Activated naive CD8-positive, alpha-beta T cell (primary cell): Measurements from ENCODE around the gene HAP1.
"Not testable (repeated sequence)": the region's sequence is repeated elsewhere in the genome, so short reads cannot be mapped to it uniquely, and the experiment has no call there.

Source experiments
- H3K27ac Mint-ChIP-seq: one replicate; pipeline ENCODE4 v1.8.0; 2021; ENCODE audit warnings: mixed read lengths
- H3K27me3 Mint-ChIP-seq: one replicate; pipeline ENCODE4 v1.8.0; 2021; ENCODE audit warnings: mixed read lengths
- H3K36me3 Mint-ChIP-seq: one replicate; pipeline ENCODE4 v1.8.0; 2021; ENCODE audit warnings: mixed read lengths
- H3K4me1 Mint-ChIP-seq: one replicate; pipeline ENCODE4 v1.8.0; 2021; ENCODE audit warnings: low read depth, mixed read lengths
- H3K4me3 Mint-ChIP-seq: one replicate; pipeline ENCODE4 v1.8.0; 2021; ENCODE audit warnings: mild to moderate bottlenecking, mixed read lengths
- H3K9me3 Mint-ChIP-seq: one replicate; pipeline ENCODE4 v1.8.0; 2021; ENCODE audit warnings: low read depth, mixed read lengths

Gene HAP1

DNA sequence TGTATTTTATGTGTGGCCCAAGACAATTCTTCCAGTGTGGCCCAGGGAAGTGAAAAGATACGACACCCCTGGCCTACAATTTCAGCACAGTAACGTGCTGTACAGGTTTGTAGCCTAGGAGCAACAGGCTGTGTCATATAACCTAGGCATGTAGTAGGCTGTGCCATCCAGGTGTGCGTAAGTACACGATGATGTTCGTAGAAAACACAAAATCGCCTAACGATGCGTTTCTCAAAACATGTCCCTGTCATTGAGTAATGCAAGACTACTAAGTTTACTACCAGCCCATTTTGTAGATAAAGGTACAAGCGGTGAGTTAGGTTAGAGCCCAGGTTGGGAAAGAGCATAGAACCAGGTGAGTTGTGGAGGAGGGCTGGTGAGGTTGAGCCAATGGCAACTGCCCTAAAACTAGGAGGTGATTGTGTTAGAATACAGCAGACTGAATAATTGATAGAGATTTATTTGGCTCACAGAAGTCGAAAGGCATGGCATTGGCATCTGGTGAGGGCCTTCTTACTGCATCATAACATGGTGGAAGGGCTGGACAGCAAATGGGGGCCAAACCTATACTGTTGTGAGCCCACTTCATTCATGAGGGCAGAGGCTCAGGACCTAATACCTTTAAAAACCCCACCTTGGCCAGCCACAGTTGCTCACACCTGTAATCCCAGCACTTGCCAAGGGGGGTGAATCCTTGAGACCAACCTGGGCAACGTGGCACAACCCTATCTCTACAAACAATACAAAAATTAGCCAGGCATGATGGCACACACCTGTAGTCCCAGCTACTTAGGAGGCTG, 41.5 kb downstream of the HAP1 start:
- Mint-ChIP-seq H3K4me1 (peaks cover 37% of the 10 kb centered on the region), H3K27ac (peak overlapping the region; percentile 56), H3K9me3 (no peaks in the 10 kb centered on the region), H3K27me3 (no peaks in the 10 kb centered on the region), H3K4me3 (peak overlapping the region; percentile 6), H3K36me3 (peaks cover 5% of the 10 kb centered on the region)

DNA sequence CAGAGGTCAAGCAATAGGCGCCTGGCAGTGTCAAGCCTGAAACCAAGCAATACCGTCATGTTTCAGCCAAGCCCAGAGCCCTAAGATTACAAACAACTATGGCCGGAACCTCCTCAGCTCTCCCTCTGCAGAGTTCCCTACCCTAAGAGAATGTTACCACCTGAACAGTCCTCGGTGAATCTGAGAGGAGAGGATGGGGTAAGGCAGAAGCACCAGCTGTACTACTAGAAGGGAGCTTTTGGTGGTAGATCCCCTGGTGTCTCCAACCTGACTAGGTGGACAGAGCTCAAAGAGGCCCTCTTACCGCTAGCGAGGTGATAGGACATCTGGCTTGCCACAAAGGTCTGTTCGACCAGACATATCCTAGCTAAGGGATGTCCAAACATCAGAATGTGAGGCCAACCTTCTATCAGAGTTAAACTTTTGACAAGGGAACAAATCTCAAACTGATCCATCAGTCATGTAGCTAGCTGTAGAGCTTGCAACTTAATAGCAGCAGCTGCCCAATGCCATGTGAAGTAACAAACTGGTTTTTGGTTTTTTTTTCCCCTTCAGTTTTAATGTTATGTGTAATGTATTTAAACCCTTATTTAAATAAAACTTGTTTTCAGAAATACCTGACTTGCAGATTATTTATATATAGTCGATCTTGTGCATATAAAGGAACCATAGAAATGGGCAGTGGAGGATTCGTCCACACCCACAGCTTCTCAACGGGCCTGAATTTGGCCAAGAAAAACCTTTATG, 43.2 kb downstream of the HAP1 start:
- no peaks in the 10 kb centered on the region for H3K9me3 Mint-ChIP-seq
- peak overlapping the region; percentile 87 for H3K27ac Mint-ChIP-seq
- peak overlapping the region; percentile 97 for H3K4me3 Mint-ChIP-seq
- H3K27me3 Mint-ChIP-seq: no peaks in the 10 kb centered on the region
- peaks cover 5% of the 10 kb centered on the region for H3K36me3 Mint-ChIP-seq
- H3K4me1 Mint-ChIP-seq: peaks cover 37% of the 10 kb centered on the region

DNA sequence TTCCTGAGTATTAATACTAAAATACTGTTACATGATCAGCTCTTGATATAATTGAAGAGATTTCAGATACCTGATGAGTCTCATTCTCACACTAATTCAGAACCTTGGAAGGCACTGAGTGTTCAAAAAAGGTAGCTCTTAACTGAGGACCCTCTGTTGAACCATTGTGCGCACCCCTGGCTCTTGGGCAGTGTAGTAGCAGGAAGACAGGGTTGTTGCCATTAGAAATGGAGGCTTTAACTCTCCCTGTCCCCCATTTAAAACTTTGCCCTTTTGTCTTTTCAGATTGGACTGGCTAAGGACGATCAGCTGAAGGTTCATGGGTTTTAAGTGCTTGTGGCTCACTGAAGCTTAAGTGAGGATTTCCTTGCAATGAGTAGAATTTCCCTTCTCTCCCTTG, 43.9 kb downstream of the HAP1 start:
- peaks cover 5% of the 10 kb centered on the region for H3K36me3 Mint-ChIP-seq
- no peaks in the 10 kb centered on the region for H3K9me3 Mint-ChIP-seq
- peaks cover 33% of the 10 kb centered on the region for H3K4me1 Mint-ChIP-seq
- peak overlapping the region; percentile 97 for H3K27ac Mint-ChIP-seq
- H3K4me3 Mint-ChIP-seq: peak overlapping the region; percentile 97
- H3K27me3 Mint-ChIP-seq: no peaks in the 10 kb centered on the region

DNA sequence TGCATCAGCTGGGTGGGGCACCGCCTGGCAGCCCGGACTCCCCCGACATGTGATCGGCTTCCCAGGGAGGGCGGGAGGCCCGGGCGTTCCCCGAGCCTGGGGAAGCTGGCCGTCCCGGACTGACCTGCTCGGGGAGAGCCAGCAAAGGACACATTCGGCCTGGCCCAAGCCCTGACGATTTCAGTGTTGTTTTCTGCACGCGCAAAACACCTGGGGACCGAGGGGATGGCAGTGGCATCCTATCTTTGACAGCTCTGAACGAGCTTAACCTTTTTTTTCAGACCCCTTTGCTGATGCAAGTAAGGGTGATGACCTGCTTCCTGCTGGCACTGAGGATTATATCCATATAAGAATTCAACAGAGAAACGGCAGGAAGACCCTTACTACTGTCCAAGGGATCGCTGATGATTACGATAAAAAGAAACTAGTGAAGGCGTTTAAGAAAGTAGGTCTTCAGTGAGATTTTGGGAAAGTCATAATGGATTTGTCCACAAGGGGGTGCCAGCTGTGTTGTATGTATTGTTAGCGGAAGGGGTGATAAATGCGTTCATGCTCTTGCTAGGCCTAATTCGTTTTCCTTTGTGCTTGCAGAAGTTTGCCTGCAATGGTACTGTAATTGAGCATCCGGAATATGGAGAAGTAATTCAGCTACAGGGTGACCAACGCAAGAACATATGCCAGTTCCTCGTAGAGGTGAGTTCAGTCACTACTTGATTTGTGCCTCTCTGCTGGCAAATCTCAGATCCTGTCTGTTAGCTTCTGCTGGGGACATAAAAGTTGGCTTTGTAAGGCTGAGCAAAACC, 44.7 kb downstream of the HAP1 start:
- Mint-ChIP-seq H3K27ac (peak overlapping the region; percentile 97), H3K36me3 (peaks cover 5% of the 10 kb centered on the region)

DNA sequence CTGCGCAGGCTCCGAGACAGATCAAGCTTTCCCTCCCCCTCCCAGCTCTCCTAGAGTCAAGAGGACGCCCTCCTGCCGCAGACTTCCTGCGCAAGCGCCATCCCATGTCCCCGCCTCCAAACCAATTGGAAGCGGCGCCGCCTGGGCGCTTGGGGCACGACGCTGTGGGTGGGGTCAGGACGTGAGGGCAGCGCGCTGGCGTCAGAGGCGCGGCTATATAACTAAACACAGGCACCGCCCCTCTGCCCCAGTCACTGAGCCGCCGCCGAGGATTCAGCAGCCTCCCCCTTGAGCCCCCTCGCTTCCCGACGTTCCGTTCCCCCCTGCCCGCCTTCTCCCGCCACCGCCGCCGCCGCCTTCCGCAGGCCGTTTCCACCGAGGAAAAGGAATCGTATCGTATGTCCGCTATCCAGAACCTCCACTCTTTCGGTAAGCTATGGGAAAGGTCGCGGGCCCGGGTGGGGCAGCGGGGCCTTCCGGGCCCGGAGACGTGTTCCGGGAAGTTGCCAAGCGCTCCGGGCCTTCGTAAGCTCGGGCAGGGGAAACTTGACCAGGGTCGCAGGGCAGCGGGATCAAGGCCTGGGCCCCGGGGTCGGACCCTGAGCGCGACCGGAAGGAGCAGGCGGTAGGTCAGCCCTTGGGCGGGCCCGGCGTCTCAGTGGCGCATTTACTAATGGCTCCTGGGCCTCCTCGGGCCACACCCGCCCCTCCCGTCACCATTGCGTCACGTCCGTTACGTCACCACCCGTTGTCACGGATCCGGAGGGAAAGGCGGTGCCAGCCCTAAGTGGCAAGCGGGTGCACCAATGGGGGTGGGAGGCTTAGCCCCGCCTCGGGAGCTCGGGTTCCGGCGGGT, 45.6 kb downstream of the HAP1 start, which contains the start of gene EIF1:
EIF1 (plus strand) TSS at position 245 of the 856 bp plus-strand sequence; CDS start at position 399, 154 bp downstream.
- H3K27me3 Mint-ChIP-seq: no peaks in the 10 kb centered on the region
- H3K27ac Mint-ChIP-seq: peak within 1 kb of the TSS; percentile 97
- H3K9me3 Mint-ChIP-seq: no peaks in the 10 kb centered on the region
- peaks cover 5% of the 10 kb centered on the region for H3K36me3 Mint-ChIP-seq
- peaks cover 34% of the 10 kb centered on the region for H3K4me1 Mint-ChIP-seq
- peak within 1 kb of the TSS; percentile 97 for H3K4me3 Mint-ChIP-seq

More for the DNA sequence above, 44.7 kb downstream of the HAP1 start:
- no peaks in the 10 kb centered on the region for H3K9me3 Mint-ChIP-seq
- H3K4me1 Mint-ChIP-seq: peaks cover 34% of the 10 kb centered on the region
- no peaks in the 10 kb centered on the region for H3K27me3 Mint-ChIP-seq
- H3K4me3 Mint-ChIP-seq: peak overlapping the region; percentile 97

DNA sequence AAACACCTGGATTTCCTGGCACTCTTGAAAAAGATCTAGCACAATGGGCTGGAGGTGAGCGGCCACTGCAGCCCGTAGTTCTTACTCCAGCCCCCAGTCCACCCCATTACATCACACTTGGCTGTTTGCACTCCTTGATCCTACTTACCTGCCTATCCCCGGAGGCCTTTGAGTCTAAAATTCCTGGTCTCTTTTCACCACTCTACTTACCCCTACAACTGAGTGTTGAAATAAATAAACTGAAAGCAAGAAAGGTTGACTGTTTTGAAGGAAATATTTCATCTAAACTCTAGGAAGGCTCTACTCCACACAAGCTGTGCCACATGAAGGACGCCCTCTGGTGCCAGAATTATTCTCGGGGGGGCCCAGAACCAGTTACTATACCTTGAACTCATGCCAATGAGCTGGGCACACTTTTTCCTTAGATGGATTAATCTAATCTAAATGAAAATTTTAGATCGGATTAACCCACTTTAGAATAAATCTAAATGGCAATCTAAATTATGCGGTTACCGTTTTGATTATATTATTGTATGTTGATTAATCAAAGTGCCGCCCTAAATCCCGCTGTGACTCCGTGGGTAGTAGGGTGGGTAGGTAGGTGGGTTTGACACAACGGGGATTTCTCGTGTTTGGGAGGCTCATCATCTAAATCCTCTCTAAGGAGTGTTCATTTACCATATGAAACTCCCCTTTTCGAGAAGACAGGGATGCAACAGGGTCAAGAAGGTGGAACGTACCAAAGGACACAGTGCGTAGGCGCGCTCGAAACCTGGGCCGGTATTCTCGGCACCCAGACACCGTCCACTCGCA, 46.4 kb downstream of the HAP1 start:
- Mint-ChIP-seq H3K27me3 (no peaks in the 10 kb centered on the region), H3K27ac (peak overlapping the region; percentile 97), H3K4me3 (peak overlapping the region; percentile 97), H3K36me3 (peaks cover 5% of the 10 kb centered on the region), H3K4me1 (peaks cover 34% of the 10 kb centered on the region), H3K9me3 (no peaks in the 10 kb centered on the region)

DNA sequence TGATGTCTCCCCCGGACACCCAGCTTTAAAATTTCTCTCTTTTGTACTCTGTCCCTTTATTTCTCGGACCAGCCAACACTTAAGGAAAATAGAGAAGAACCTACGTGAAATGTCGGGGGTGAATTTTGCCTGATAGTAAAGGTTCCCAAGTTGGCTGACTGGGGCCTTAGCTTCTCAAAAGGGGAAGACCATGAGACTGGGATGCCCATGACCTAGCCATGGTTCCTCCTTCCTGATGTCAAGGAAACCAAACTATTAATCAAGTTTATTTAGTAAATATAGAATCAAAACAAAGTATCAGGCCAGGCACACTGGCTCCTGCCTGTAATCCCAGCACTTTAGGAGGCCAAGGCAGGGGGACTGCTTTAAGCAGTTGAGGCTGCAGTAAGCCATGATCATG, 48.2 kb downstream of the HAP1 start:
- H3K4me1 Mint-ChIP-seq: peaks cover 21% of the 10 kb centered on the region
- H3K27me3 Mint-ChIP-seq: no peaks in the 10 kb centered on the region
- H3K9me3 Mint-ChIP-seq: no peaks in the 10 kb centered on the region
- no peak overlapping the region for H3K4me3 Mint-ChIP-seq
- H3K27ac Mint-ChIP-seq: no peak overlapping the region
- H3K36me3 Mint-ChIP-seq: peaks cover 5% of the 10 kb centered on the region

DNA sequence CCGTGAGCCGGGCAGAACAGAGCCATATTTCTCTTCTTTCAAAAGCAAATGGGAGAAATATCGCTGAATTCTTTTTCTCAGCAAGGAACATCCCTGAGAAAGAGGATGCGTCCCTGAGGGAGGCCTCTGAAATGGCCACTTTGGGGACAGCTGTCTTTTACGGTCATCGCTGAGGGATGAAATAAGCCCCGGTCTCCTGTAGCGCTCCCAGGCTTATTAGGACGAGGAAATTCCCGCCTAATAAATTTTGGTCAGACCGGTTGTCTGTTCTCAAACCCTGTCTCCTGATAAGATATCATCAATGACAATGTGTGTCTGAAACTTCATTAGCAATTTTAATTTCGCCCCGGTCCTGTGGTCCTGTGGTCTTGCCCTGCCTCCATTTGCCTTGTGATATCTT, 48.7 kb downstream of the HAP1 start:
- H3K27ac Mint-ChIP-seq, H3K27me3 Mint-ChIP-seq, H3K36me3 Mint-ChIP-seq, H3K4me3 Mint-ChIP-seq, H3K9me3 Mint-ChIP-seq: not testable (repeated sequence)
- H3K4me1 Mint-ChIP-seq: peaks cover 16% of the 10 kb centered on the region

DNA sequence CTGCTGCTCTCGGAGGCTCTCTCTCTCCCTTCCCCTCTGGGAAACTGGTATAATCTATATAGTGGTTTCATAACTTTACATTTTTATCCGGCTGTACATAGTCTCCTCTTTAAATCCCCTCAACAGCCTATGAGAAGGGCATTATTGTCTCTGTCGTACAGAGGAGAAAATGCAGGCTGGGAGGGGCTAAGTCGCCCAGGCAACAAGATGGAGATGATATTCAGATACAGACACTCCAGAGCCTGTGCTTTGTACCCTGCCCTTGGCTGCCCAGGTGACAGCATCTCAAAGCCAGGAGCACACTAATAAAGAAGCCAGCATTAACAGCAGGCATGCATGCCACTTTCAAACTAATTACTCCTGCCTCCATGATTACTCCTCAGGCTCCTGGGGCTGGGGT, 50.4 kb downstream of the HAP1 start:
- Mint-ChIP-seq H3K9me3 (no peaks in the 10 kb centered on the region), H3K4me1 (peaks cover 15% of the 10 kb centered on the region), H3K4me3 (no peak overlapping the region), H3K27me3 (no peaks in the 10 kb centered on the region), H3K36me3 (no peaks in the 10 kb centered on the region), H3K27ac (no peak overlapping the region)

DNA sequence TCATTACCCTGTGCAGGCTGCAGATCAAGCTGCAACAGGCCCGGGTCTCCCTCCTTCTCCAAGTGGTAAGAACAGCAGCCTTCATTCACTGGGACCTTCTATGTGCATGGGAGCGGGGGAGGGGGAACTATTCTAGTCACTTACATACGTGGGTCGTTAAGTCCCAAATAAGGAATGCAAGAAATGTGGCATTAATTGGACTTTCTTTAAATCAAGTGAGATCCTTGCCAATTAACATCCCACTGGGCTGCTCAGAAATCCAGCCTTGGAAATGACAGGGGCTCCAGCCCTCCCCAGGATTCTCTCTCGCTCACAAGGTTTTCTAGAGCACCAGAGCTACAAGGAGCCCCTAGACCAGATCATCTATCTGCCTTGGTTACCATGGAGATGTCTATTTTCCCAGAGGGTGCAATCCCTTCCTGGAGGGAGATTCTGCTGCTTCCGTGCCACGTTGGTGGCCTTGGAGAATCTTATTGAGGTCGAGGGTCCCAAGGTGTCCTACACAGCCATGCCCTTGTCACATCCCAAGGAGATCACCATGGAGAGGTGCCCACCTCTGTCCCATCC, 50.9 kb downstream of the HAP1 start:
- Mint-ChIP-seq H3K36me3 (no peaks in the 10 kb centered on the region), H3K27ac (no peak overlapping the region), H3K9me3 (no peaks in the 10 kb centered on the region), H3K27me3 (no peaks in the 10 kb centered on the region), H3K4me1 (peaks cover 20% of the 10 kb centered on the region), H3K4me3 (no peak overlapping the region)

DNA sequence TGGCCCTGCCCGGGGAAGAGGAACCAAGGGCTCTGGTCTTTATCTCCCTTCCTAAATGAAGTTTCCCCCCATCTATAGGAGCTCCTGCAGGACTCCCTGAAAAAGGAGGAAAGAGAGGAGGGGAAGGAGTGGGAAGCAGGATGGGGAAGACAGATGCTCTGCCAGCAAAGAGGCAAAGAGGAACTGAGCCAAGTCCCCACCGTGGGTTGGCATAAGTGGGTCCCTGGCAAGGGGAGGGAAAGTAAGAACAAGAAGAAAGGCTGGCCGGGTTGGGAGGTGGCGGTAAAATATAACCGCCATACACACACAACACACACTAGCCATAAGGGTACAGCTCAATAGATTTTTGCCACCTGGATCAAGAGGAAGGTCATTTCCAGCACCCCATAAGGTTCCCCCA, 51.8 kb downstream of the HAP1 start:
- no peaks in the 10 kb centered on the region for H3K9me3 Mint-ChIP-seq
- no peak overlapping the region for H3K4me3 Mint-ChIP-seq
- H3K27me3 Mint-ChIP-seq: no peaks in the 10 kb centered on the region
- H3K27ac Mint-ChIP-seq: no peak overlapping the region
- no peaks in the 10 kb centered on the region for H3K36me3 Mint-ChIP-seq
- peaks cover 19% of the 10 kb centered on the region for H3K4me1 Mint-ChIP-seq

DNA sequence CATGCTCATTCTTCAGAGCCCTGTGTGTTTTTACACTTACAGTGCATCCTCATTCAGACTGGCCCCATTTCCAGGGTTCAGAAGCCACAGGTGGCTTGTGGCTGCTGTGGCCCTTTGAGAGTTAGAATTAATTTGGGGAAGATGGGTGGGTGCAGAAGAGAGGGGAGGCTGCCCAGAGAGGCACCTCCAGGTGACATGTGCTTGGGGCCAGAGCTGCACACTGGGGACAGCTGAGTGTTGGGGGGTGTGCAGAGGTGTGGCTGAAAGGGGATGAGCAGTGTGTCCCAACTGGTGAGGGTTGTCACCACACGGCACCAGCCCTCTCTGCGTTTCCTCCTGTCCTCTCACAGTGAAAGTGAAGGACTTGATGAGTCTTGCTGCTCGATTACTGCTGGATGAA, 52.7 kb downstream of the HAP1 start:
- no peaks in the 10 kb centered on the region for H3K27me3 Mint-ChIP-seq
- H3K9me3 Mint-ChIP-seq: no peaks in the 10 kb centered on the region
- no peak overlapping the region for H3K27ac Mint-ChIP-seq
- no peaks in the 10 kb centered on the region for H3K36me3 Mint-ChIP-seq
- no peak overlapping the region for H3K4me3 Mint-ChIP-seq
- peaks cover 23% of the 10 kb centered on the region for H3K4me1 Mint-ChIP-seq

DNA sequence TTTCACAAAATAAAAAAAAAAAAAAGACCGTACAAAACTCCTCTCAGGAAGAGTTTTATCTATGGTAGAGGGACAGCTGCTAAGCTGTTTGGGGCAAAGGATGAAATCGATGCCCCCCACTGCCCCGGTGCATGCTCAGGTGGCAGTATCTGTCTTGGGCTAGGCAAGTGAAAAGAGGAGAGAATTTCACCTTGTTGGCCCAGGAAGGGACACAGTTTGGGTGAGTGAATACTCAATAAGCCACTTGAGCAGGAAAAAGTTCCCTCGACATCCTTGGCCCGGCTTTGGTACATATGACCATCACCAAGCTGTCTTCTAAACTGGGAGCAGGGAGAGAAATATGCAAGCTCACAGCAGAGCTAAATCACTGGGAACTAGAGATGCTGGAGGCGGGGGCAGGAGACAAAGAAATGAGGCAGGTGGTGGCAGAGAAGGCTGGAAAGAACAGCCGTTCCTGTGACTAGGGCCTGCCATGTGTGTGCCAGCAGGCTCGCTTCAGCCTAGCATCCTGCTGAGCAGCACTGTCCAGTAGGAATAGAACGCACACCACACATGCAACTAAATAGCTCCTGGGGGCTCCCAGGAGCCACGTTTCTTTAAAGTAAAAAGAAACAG, 53.9 kb downstream of the HAP1 start:
- Mint-ChIP-seq H3K27ac (no peak overlapping the region), H3K4me3 (no peak overlapping the region), H3K9me3 (no peaks in the 10 kb centered on the region), H3K4me1 (peaks cover 32% of the 10 kb centered on the region), H3K36me3 (no peaks in the 10 kb centered on the region), H3K27me3 (no peaks in the 10 kb centered on the region)
